Measurements from ENCODE around the gene FNDC3B.

The FNDC3B gene

DNA sequence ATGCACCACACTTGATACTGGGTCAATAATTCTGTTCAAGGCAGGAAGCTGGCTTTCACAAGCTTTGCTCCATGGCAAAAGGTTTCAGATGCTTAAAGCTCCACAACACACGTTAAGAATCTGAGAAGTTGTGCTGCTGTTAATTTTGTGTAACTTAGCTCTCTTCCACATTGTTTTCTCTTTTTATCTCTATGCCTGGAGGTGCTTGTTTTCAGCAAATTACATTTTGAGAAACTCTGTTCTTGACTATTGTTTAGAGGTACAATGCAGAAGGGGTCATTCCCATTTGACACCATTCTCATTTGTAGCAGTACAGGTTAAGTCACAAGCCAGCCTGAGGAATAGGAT, 156.0 kb downstream of the FNDC3B start:
- Histone ChIP-seq H2AFZ (ENCODE audit: low read length) (no peak overlapping the region), H3K4me2 (ENCODE audit: low read depth, low read length, poor library complexity, severe bottlenecking) (no peak overlapping the region), H3K79me2 (ENCODE audit: insufficient read depth, low read length) (no peaks in the 10 kb centered on the region), H3K9ac (ENCODE audit: low read depth, low read length, poor library complexity, severe bottlenecking) (no peak overlapping the region), H3F3A (ENCODE audit: low read depth) (no peaks in the 10 kb centered on the region), H3K4me3 (ENCODE audit: low read length, poor library complexity, severe bottlenecking) (no peak overlapping the region), H3K9me2 (replicated peaks; ENCODE audit: low read depth, low read length) (no peaks in the 10 kb centered on the region), H4K20me1 (ENCODE audit: insufficient read depth, low read length, poor library complexity, severe bottlenecking) (no peaks in the 10 kb centered on the region), H3K36me3 (ENCODE audit: insufficient read depth, low read length) (no peaks in the 10 kb centered on the region), H3K4me1 (ENCODE audit: insufficient read depth, low read length, poor library complexity, severe bottlenecking) (peaks cover 4% of the 10 kb centered on the region), H3K9me3 (ENCODE audit: insufficient read depth, low read depth, low read length) (no peaks in the 10 kb centered on the region), H3K27me3 (ENCODE audit: insufficient read depth, low read length, poor library complexity, severe bottlenecking) (no peaks in the 10 kb centered on the region)
- TF ChIP-seq EZH2phosphoT487 (IDR thresholded peaks at IDR 0.05; ENCODE audit: borderline replicate concordance): no peak

DNA sequence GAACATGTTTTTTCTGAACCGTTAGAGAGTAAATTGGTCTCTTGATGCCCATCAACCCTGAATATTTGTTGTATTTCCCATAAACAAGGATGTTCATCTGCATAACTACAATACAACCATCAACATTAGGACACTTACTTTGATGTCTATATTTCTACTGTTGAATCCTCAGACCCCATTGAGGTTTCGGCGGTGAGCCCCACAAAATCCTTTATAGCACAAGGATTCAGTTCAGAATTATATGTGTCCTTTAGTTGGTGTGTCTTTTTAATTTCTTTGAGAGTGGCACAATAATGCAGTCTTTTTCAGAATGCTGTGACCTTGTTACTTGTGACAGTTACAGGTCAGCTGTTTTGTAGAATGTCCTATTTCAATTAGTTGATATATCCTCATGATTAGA, 158.0 kb downstream of the FNDC3B start:
- H3K27me3 ChIP-seq (ENCODE audit: insufficient read depth, low read length, poor library complexity, severe bottlenecking): no peaks in the 10 kb centered on the region

DNA sequence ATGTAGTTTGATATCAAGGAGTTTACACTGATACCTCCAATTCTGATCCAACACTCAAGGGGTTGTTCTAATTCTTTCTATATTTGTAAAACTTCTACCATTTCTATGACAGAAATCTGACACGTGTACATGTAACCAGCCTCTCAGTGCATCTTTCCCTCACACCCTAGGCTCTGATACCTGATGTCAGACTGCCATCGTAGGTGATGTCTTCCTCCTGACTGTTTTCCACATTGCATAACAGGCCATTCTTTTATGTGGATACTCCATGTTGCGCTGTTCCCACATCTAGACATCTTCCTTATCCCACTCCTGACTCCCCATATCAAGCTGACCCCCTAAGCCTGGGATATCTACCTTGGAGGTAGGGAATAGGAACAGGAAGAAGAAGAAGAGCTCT, 159.1 kb downstream of the FNDC3B start:
- H2AFZ ChIP-seq (ENCODE audit: low read length): no peak overlapping the region
- H3K27me3 ChIP-seq (ENCODE audit: insufficient read depth, low read length, poor library complexity, severe bottlenecking): no peaks in the 10 kb centered on the region
- H3K4me1 ChIP-seq (ENCODE audit: insufficient read depth, low read length, poor library complexity, severe bottlenecking): peaks cover 2% of the 10 kb centered on the region
- no peak overlapping the region for H3K4me2 ChIP-seq (ENCODE audit: low read depth, low read length, poor library complexity, severe bottlenecking)
- no peaks in the 10 kb centered on the region for H4K20me1 ChIP-seq (ENCODE audit: insufficient read depth, low read length, poor library complexity, severe bottlenecking)
- no peak overlapping the region for H3K4me3 ChIP-seq (ENCODE audit: low read length, poor library complexity, severe bottlenecking)
- no peaks in the 10 kb centered on the region for H3K9me2 ChIP-seq (replicated peaks; ENCODE audit: low read depth, low read length)
- H3K9ac ChIP-seq (ENCODE audit: low read depth, low read length, poor library complexity, severe bottlenecking): no peak overlapping the region
- H3K9me3 ChIP-seq (ENCODE audit: insufficient read depth, low read depth, low read length): no peaks in the 10 kb centered on the region
- H3K79me2 ChIP-seq (ENCODE audit: insufficient read depth, low read length): no peaks in the 10 kb centered on the region
- TF ChIP-seq, protein P1, sequence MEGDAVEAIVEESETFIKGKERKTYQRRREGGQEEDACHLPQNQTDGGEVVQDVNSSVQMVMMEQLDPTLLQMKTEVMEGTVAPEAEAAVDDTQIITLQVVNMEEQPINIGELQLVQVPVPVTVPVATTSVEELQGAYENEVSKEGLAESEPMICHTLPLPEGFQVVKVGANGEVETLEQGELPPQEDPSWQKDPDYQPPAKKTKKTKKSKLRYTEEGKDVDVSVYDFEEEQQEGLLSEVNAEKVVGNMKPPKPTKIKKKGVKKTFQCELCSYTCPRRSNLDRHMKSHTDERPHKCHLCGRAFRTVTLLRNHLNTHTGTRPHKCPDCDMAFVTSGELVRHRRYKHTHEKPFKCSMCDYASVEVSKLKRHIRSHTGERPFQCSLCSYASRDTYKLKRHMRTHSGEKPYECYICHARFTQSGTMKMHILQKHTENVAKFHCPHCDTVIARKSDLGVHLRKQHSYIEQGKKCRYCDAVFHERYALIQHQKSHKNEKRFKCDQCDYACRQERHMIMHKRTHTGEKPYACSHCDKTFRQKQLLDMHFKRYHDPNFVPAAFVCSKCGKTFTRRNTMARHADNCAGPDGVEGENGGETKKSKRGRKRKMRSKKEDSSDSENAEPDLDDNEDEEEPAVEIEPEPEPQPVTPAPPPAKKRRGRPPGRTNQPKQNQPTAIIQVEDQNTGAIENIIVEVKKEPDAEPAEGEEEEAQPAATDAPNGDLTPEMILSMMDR (conservative IDR thresholded peaks at IDR 0.05; ENCODE audit: low read length): no peak
- TF ChIP-seq EZH2phosphoT487 (IDR thresholded peaks at IDR 0.05; ENCODE audit: borderline replicate concordance): no peak
- H3F3A ChIP-seq (ENCODE audit: low read depth): no peaks in the 10 kb centered on the region
- no peaks in the 10 kb centered on the region for H3K36me3 ChIP-seq (ENCODE audit: insufficient read depth, low read length)

More for the DNA sequence above, 158.0 kb downstream of the FNDC3B start:
- H3K9me3 ChIP-seq (ENCODE audit: insufficient read depth, low read depth, low read length): no peaks in the 10 kb centered on the region
- H3K9ac ChIP-seq (ENCODE audit: low read depth, low read length, poor library complexity, severe bottlenecking): no peak overlapping the region
- H3K4me2 ChIP-seq (ENCODE audit: low read depth, low read length, poor library complexity, severe bottlenecking): no peak overlapping the region
- H3K36me3 ChIP-seq (ENCODE audit: insufficient read depth, low read length): no peaks in the 10 kb centered on the region
- H4K20me1 ChIP-seq (ENCODE audit: insufficient read depth, low read length, poor library complexity, severe bottlenecking): no peaks in the 10 kb centered on the region
- peaks cover 4% of the 10 kb centered on the region for H3K4me1 ChIP-seq (ENCODE audit: insufficient read depth, low read length, poor library complexity, severe bottlenecking)
- no peaks in the 10 kb centered on the region for H3K9me2 ChIP-seq (replicated peaks; ENCODE audit: low read depth, low read length)
- H3K4me3 ChIP-seq (ENCODE audit: low read length, poor library complexity, severe bottlenecking): no peak overlapping the region
- H2AFZ ChIP-seq (ENCODE audit: low read length): no peak overlapping the region
- no peaks in the 10 kb centered on the region for H3F3A ChIP-seq (ENCODE audit: low read depth)
- H3K79me2 ChIP-seq (ENCODE audit: insufficient read depth, low read length): no peaks in the 10 kb centered on the region
- TF ChIP-seq EZH2phosphoT487 (IDR thresholded peaks at IDR 0.05; ENCODE audit: borderline replicate concordance): no peak
- TF ChIP-seq, protein P1 (conservative IDR thresholded peaks at IDR 0.05; ENCODE audit: low read length): no peak

DNA sequence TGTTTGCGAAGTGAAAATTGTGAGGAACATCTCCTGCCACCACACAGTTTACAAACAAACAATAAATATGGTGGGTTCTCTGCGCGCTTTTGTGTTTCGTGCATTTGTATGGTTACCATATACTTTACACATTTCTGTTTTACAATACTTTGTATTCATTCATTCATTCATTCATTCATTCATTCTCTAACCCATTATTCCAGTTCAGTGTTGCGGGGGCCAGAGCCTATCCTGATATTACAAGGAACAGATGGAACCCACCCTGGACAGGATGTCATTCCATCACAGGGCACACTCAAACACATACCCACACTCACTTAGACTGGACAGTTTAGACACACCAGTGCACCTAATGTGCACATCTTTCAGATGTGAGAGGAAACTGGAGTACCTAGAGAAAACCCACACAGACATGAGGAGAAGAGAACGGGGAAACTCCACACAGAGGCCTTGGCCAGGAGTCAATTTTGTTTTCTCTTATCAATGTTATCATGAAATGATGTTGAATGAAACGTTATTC, 160.5 kb downstream of the FNDC3B start:
- Histone ChIP-seq H3F3A (ENCODE audit: low read depth) (no peaks in the 10 kb centered on the region), H3K27me3 (ENCODE audit: insufficient read depth, low read length, poor library complexity, severe bottlenecking) (no peaks in the 10 kb centered on the region), H3K9me3 (ENCODE audit: insufficient read depth, low read depth, low read length) (no peaks in the 10 kb centered on the region), H3K9ac (ENCODE audit: low read depth, low read length, poor library complexity, severe bottlenecking) (no peak overlapping the region), H3K4me3 (ENCODE audit: low read length, poor library complexity, severe bottlenecking) (no peak overlapping the region), H2AFZ (ENCODE audit: low read length) (no peak overlapping the region), H3K36me3 (ENCODE audit: insufficient read depth, low read length) (0 out of 2 replicates have a peak, but pooled peaks cover under 1% of the 10 kb centered on the region), H3K79me2 (ENCODE audit: insufficient read depth, low read length) (no peaks in the 10 kb centered on the region), H3K4me2 (ENCODE audit: low read depth, low read length, poor library complexity, severe bottlenecking) (no peak overlapping the region), H3K4me1 (ENCODE audit: insufficient read depth, low read length, poor library complexity, severe bottlenecking) (no peaks in the 10 kb centered on the region), H4K20me1 (ENCODE audit: insufficient read depth, low read length, poor library complexity, severe bottlenecking) (no peaks in the 10 kb centered on the region), H3K9me2 (replicated peaks; ENCODE audit: low read depth, low read length) (no peaks in the 10 kb centered on the region)
- TF ChIP-seq EZH2phosphoT487 (IDR thresholded peaks at IDR 0.05; ENCODE audit: borderline replicate concordance): no peak
- TF ChIP-seq, protein P1 (conservative IDR thresholded peaks at IDR 0.05; ENCODE audit: low read length): no peak

All from Loucy (cell line).